SK-N-SH treated with all-trans-retinoic acid at 6 μM for 48 hours (cell line): Measurements from ENCODE around the gene ZCCHC9.
"Not testable (repeated sequence)": the region's sequence is repeated elsewhere in the genome, so short reads cannot be mapped to it uniquely, and the experiment has no call there.

Experiments used
- ARNTL ChIP-seq: fragments of 450-650 bp; formaldehyde crosslinking; IDR thresholded peaks from 2 replicates; pipeline ENCODE4 v1.5.0; 2020; ENCODE audit warnings: low read depth, mild to moderate bottlenecking, moderate library complexity, borderline replicate concordance
- CREB5 ChIP-seq: fragments of 250-450 bp; sonication (Bioruptor Pico); IDR thresholded peaks from 2 replicates; pipeline ENCODE4 v1.5.1; 2020; ENCODE audit warnings: low read depth, mild to moderate bottlenecking, moderate library complexity
- CSDC2 ChIP-seq: fragments of 250-450 bp; sonication (Bioruptor Pico); IDR thresholded peaks from 2 replicates; pipeline ENCODE4 v1.5.0; 2020; ENCODE audit warnings: mild to moderate bottlenecking, moderate library complexity
- GLIS3 ChIP-seq: fragments of 250-450 bp; sonication (Bioruptor Pico); IDR thresholded peaks from 2 replicates; pipeline ENCODE4 v1.5.0; 2020; ENCODE audit warnings: mild to moderate bottlenecking, moderate library complexity
- OSR1 ChIP-seq: fragments of 250-450 bp; sonication (Bioruptor Pico); IDR thresholded peaks from 2 replicates; pipeline ENCODE4 v1.8.0; 2022; ENCODE audit warnings: moderate library complexity, mild to moderate bottlenecking, inconsistent platforms
- ZFP30 ChIP-seq: fragments of 450-650 bp; formaldehyde crosslinking; IDR thresholded peaks from 2 replicates; pipeline ENCODE4 v1.5.0; 2022; ENCODE audit warnings: mild to moderate bottlenecking, moderate library complexity
- TF ChIP-seq, protein P1 (sequence below): fragments of 250-450 bp; sonication (Bioruptor Pico); IDR thresholded peaks from 2 replicates; pipeline ENCODE4 v1.8.0; 2021; ENCODE audit warnings: low read depth, mild to moderate bottlenecking, moderate library complexity, borderline replicate concordance

DNA sequence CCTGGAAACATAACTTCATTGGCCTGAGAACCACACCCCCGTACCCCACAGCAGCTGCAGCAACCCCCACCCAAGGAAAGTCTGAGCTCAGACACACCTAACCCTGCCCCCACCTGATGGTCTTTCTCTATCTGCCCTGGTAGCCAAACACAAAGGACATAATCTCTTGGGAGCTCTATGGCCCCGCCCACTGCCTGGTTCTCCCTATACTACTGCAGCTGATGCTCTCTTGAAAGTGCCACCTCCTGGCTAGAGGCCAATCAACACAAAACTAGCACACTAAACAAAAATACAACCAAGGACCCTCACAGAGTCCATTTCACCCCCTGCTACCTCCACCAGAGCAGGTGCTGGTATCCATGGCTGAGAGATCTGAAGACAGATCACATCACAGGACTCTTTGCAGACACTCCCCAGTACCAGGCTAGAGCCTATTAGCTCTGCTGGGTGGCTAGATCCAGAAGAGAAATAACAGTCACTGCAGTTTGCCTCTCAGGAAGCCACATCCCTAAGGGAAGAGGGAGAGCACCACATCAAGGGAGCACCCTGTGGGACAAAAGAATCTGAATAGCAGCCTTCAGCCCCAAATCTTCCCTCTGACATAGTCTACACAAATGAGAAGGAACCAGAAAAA lies 30.9 kb upstream of the ZCCHC9 start:
- TF ChIP-seq, protein P1, sequence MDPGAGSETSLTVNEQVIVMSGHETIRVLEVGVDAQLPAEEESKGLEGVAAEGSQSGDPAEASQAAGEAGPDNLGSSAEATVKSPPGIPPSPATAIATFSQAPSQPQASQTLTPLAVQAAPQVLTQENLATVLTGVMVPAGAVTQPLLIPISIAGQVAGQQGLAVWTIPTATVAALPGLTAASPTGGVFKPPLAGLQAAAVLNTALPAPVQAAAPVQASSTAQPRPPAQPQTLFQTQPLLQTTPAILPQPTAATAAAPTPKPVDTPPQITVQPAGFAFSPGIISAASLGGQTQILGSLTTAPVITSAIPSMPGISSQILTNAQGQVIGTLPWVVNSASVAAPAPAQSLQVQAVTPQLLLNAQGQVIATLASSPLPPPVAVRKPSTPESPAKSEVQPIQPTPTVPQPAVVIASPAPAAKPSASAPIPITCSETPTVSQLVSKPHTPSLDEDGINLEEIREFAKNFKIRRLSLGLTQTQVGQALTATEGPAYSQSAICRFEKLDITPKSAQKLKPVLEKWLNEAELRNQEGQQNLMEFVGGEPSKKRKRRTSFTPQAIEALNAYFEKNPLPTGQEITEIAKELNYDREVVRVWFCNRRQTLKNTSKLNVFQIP = not testable (repeated sequence)
- TF ChIP-seq GLIS3, CREB5, ZFP30, CSDC2, ARNTL, OSR1 (CRISPR knock-in tag): not testable (repeated sequence)
